PC-3 (cell line): ENCODE measurements around the gene TFF3. TPM values are rescaled to one million over a fixed set of nuclear protein-coding genes. Genes with fewer than 3 reads are reported as not detected.

ENCODE experiments used
- ATAC-seq: fragments of 200-7000 bp; cut with Tn5 transposase; 2 replicates; pipeline ENCODE4 v1.9.1; 2020; ENCODE audit warnings: mild to moderate bottlenecking, moderate library complexity
- BruUV-seq: library from RNA; stranded (reverse); fragments of 400-500 nt; replicated peaks from 2 replicates; lab custom pipeline; 2021; lab: Mats Ljungman, UMichigan
- CTCF ChIA-PET: fragments of 300-600 bp; sonication (Branson Sonifier 250); formaldehyde crosslinking; loops from one replicate; lab custom pipeline; 2022; ENCODE audit warnings: antibody characterized with exemption; lab: Charles Lee
- POLR2A ChIA-PET: fragments of 300-600 bp; sonication (Branson Sonifier 250); formaldehyde crosslinking; loops from one replicate; lab custom pipeline; 2022; ENCODE audit warnings: antibody characterized with exemption; ENCODE audit not compliant: unreplicated experiment; lab: Charles Lee
- DNase-seq: peaks from one replicate; pipeline ENCODE4 v3.0.0-alpha.2; 2015
- H2AFZ ChIP-seq: fragments of 300-600 bp; sonication (generic); 2 replicates; pipeline ENCODE4 v1.6.0; 2016; ENCODE audit warnings: antibody characterized with exemption, low read length
- H3F3A ChIP-seq: fragments of 300-600 bp; sonication (generic); one replicate; pipeline ENCODE4 v1.6.0; 2017; ENCODE audit warnings: antibody characterized with exemption, low read length, control low read depth, mild to moderate bottlenecking; ENCODE audit not compliant: unreplicated experiment
- H3K27ac ChIP-seq: fragments of 300-600 bp; sonication (generic); 2 replicates; pipeline ENCODE4 v1.5.1; 2016; ENCODE audit warnings: mild to moderate bottlenecking, low read length
- H3K27me3 ChIP-seq: fragments of 300-600 bp; sonication (generic); 2 replicates; pipeline ENCODE4 v1.6.1; 2016; ENCODE audit warnings: low read length, mixed read lengths
- H3K36me3 ChIP-seq: fragments of 300-600 bp; sonication (generic); 2 replicates; pipeline ENCODE4 v1.6.1; 2016; ENCODE audit warnings: low read depth, mixed run types, low read length, mixed read lengths
- H3K4me1 ChIP-seq: fragments of 300-600 bp; sonication (generic); 2 replicates; pipeline ENCODE4 v1.5.1; 2016; ENCODE audit warnings: low read length; ENCODE audit not compliant: insufficient read depth
- H3K4me2 ChIP-seq: fragments of 300-600 bp; sonication (generic); 2 replicates; pipeline ENCODE4 v1.6.0; 2016; ENCODE audit warnings: low read length
- H3K4me3 ChIP-seq: fragments of 300-600 bp; sonication (generic); 2 replicates; pipeline ENCODE4 v1.5.1; 2016; ENCODE audit warnings: mild to moderate bottlenecking, low read length, mixed read lengths
- H3K79me2 ChIP-seq: fragments of 300-600 bp; sonication (generic); 2 replicates; pipeline ENCODE4 v1.6.1; 2017; ENCODE audit warnings: low read length, mixed read lengths
- H3K9ac ChIP-seq: fragments of 300-600 bp; sonication (generic); 2 replicates; pipeline ENCODE4 v1.6.0; 2016; ENCODE audit warnings: mild to moderate bottlenecking, low read length
- H3K9me2 ChIP-seq: fragments of 300-600 bp; sonication (generic); replicated peaks from 2 replicates; pipeline ENCODE4 v1.6.1; 2016; ENCODE audit warnings: mixed run types, low read length, mixed read lengths
- H3K9me3 ChIP-seq: fragments of 300-600 bp; sonication (generic); 2 replicates; pipeline ENCODE4 v1.6.1; 2016; ENCODE audit warnings: low read length, mixed read lengths
- H4K20me1 ChIP-seq: fragments of 300-600 bp; sonication (generic); 2 replicates; pipeline ENCODE4 v1.6.1; 2016; ENCODE audit warnings: low read length, mixed read lengths
- CTCF ChIP-seq: fragments of 300-600 bp; sonication (generic); conservative IDR thresholded peaks from 2 replicates; pipeline ENCODE4 v1.5.1; 2017; ENCODE audit warnings: antibody characterized with exemption, low read depth, mild to moderate bottlenecking, low read length
- EZH2 ChIP-seq: fragments of 300-600 bp; sonication (generic); IDR thresholded peaks from one replicate; pipeline ENCODE4 v1.6.1; 2017; ENCODE audit warnings: antibody characterized with exemption, mild to moderate bottlenecking, low read length; ENCODE audit not compliant: unreplicated experiment
- EZH2phosphoT487 ChIP-seq: fragments of 300-600 bp; sonication (generic); IDR thresholded peaks from 2 replicates; pipeline ENCODE4 v1.6.1; 2018; ENCODE audit warnings: mild to moderate bottlenecking, antibody characterized with exemption, low read length, borderline replicate concordance
- intact Hi-C: fragments of 100-400 bp; cut with micrococcal nuclease; formaldehyde crosslinking; loops from 2 replicates; pipeline ENCODE4 v1.9.0; 2023
- total RNA-seq: library from RNA; depleted of rRNA; stranded (reverse); fragments of >200 nt; gene quantifications from 2 replicates; pipeline ENCODE4 v1.2.3, GENCODE V29; 2014

The TFF3 gene
- total RNA-seq, 1 experiment from 2014 or later, result 2.8 TPM

DNA sequence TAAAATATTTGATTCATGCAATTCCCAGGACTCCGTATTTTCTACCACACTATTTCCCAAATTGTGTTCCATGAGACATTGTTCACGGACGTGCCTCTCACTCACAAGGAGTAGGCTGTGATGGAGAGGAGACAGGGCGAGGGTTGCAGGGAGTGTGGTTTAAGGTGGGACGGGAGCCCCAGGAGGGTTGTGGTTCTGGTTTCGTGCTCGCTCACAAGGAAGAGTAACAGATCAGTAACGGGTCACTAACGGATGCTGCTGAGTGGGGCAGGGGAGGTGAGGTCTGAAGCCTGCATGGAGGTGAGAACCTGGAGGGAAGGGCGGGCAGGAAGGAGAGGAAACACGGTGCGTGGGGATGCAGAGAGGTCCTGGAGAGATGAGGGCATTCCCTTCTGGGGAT lies 28.8 kb downstream of the TFF3 start:
- H2AFZ ChIP-seq, result no peak overlapping the region
- ChIA-PET CTCF (no interaction called here), POLR2A (no interaction called here)
- no peaks in the 10 kb centered on the region for H3K36me3 ChIP-seq
- no peak overlapping the region for H3K27ac ChIP-seq
- no peak overlapping the region for H3K9ac ChIP-seq
- H3F3A ChIP-seq, result no peaks in the 10 kb centered on the region
- DNase-seq (no peak), ATAC-seq (no peak)
- H3K9me2 ChIP-seq, result no peaks in the 10 kb centered on the region
- TF ChIP-seq CTCF, result no peak
- TF ChIP-seq EZH2, result no peak
- no peak for TF ChIP-seq EZH2phosphoT487
- no peaks in the 10 kb centered on the region for H3K79me2 ChIP-seq
- no peaks in the 10 kb centered on the region for H3K9me3 ChIP-seq
- intact Hi-C loops, result no loop called here
- no TSS peak for BruUV-seq
- no peak overlapping the region for H3K4me2 ChIP-seq
- H3K4me1 ChIP-seq, result no peaks in the 10 kb centered on the region
- no peaks in the 10 kb centered on the region for H4K20me1 ChIP-seq
- H3K4me3 ChIP-seq, result no peak overlapping the region
- no peaks in the 10 kb centered on the region for H3K27me3 ChIP-seq

DNA sequence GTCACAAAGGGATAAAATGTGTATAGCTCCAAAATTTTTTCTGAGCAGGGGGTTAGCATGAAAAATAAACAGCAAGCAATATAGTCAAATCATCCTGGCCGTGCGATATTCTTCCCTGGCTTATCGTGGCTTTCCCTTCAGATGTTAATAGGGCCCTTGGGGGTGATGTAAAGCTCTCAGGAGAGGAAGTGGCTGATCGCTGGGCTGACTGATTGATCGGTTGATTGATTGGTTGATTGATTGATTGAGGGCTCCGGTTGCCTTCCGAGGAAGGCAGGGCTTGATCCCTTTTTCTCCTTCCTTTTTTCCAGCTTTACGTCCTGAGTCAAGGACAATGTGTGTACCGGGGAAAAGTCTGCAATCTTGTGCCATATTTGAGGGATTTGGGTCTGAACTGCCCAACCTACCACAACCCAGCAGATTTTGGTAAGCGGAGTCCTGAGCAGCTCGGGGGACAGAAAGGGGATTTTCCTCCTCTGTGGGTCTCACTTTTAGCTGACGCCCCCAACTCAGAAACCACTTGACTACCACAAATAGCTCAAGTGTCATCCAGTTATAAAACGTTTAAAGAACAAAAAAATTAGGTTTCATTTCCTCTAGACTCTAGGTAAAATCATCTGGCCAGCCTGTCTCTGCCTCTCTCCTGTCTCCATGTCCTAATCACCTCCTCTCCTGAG lies 29.5 kb downstream of the TFF3 start:
- Histone ChIP-seq H3K27ac (no peak overlapping the region), H3K9me2 (no peaks in the 10 kb centered on the region), H3K79me2 (no peaks in the 10 kb centered on the region), H4K20me1 (no peaks in the 10 kb centered on the region), H3K9me3 (no peaks in the 10 kb centered on the region), H3K27me3 (no peaks in the 10 kb centered on the region), H3K9ac (no peak overlapping the region), H3F3A (no peaks in the 10 kb centered on the region), H3K4me1 (no peaks in the 10 kb centered on the region), H2AFZ (no peak overlapping the region), H3K36me3 (no peaks in the 10 kb centered on the region), H3K4me2 (no peak overlapping the region), H3K4me3 (no peak overlapping the region)
- TF ChIP-seq EZH2phosphoT487, result no peak
- ChIA-PET POLR2A (no interaction called here), CTCF (interaction anchor here (1.2 kb wide), 1 partner anchor 151 kb away, joined by 8 read pairs; no protein-coding TSS in a partner anchor)
- BruUV-seq, result no TSS peak
- ATAC-seq (no peak), DNase-seq (no peak)
- intact Hi-C loops, result no loop called here

DNA sequence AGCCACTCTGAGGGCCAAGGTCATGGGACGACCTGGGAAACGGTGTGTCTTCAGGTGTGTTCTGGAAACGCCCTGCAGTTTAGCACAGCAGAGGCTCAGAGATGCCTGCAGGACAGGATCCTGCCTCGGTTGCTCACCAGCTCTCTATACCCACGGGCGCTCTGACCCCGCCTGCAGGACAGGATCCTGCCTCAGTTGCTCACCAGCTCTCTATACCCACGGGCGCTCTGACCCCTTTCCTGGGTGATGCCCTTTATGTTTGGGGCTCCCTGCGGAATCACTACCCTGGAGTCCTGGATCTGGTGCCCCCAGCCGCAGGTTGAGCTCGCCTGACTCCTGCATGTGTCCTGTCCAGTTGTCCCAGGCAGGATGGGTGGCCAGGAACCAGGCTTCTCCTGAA lies 32.5 kb downstream of the TFF3 start:
- no peaks in the 10 kb centered on the region for H3K27me3 ChIP-seq
- ChIA-PET CTCF (no interaction called here), POLR2A (no interaction called here)
- H3F3A ChIP-seq, result no peaks in the 10 kb centered on the region
- no peaks in the 10 kb centered on the region for H3K36me3 ChIP-seq
- no peak overlapping the region for H3K9ac ChIP-seq
- intact Hi-C loops, result no loop called here
- BruUV-seq, result no TSS peak
- H3K27ac ChIP-seq, result no peak overlapping the region
- no peak overlapping the region for H3K4me3 ChIP-seq
- H3K79me2 ChIP-seq, result no peaks in the 10 kb centered on the region
- no peaks in the 10 kb centered on the region for H3K9me2 ChIP-seq
- ATAC-seq (no peak), DNase-seq (no peak)
- no peaks in the 10 kb centered on the region for H3K4me1 ChIP-seq
- H3K9me3 ChIP-seq, result no peaks in the 10 kb centered on the region
- H4K20me1 ChIP-seq, result no peaks in the 10 kb centered on the region
- TF ChIP-seq EZH2phosphoT487, result no peak
- no peak for TF ChIP-seq EZH2
- TF ChIP-seq CTCF, result no peak
- H3K4me2 ChIP-seq, result no peak overlapping the region
- no peak overlapping the region for H2AFZ ChIP-seq
